Smooth muscle cell (in vitro differentiated cells): ENCODE measurements around the gene BDKRB1. TPM values are rescaled to one million over a fixed set of nuclear protein-coding genes. Genes with fewer than 3 reads are reported as not detected.

Experiments used
- DNase-seq: peaks from one replicate; lab custom pipeline; 2025; ENCODE audit not compliant: unreplicated experiment; lab: John Stamatoyannopoulos, UW
- H2AFZ ChIP-seq: fragments of 200-600 bp; sonication (generic); 2 replicates; pipeline ENCODE4 v1.6.0; 2016; ENCODE audit warnings: antibody characterized with exemption, low read depth, mild to moderate bottlenecking
- H3F3A ChIP-seq: fragments of 200-600 bp; sonication (generic); 2 replicates; pipeline ENCODE4 v1.6.0; 2017; ENCODE audit warnings: antibody characterized with exemption, low read depth
- H3K27ac ChIP-seq: fragments of 200-600 bp; sonication (generic); 2 replicates; pipeline ENCODE4 v1.5.1; 2016; ENCODE audit warnings: low read depth, mild to moderate bottlenecking
- H3K27me3 ChIP-seq: fragments of 200-600 bp; sonication (generic); 2 replicates; pipeline ENCODE4 v1.6.1; 2016; ENCODE audit warnings: low read depth, mild to moderate bottlenecking
- H3K36me3 ChIP-seq: fragments of 200-600 bp; sonication (generic); 2 replicates; pipeline ENCODE4 v1.5.1; 2016; ENCODE audit warnings: low read depth
- H3K4me1 ChIP-seq: fragments of 200-600 bp; sonication (generic); 2 replicates; pipeline ENCODE4 v1.5.1; 2016; ENCODE audit warnings: low read depth
- H3K4me2 ChIP-seq: fragments of 200-600 bp; sonication (generic); 2 replicates; pipeline ENCODE4 v1.6.0; 2016; ENCODE audit warnings: mild to moderate bottlenecking
- H3K4me3 ChIP-seq: fragments of 200-600 bp; sonication (generic); 2 replicates; pipeline ENCODE4 v1.5.1; 2016; ENCODE audit warnings: mild to moderate bottlenecking
- H3K79me2 ChIP-seq: fragments of 200-600 bp; sonication (generic); 2 replicates; pipeline ENCODE4 v1.6.0; 2016; ENCODE audit warnings: low read depth, mild to moderate bottlenecking
- H3K9ac ChIP-seq: fragments of 200-600 bp; sonication (generic); 2 replicates; pipeline ENCODE4 v1.6.0; 2016; ENCODE audit warnings: low read depth
- H3K9me3 ChIP-seq: fragments of 200-600 bp; sonication (generic); replicated peaks from 2 replicates; pipeline ENCODE4 v1.5.1; 2016; ENCODE audit warnings: low read depth
- H4K20me1 ChIP-seq: fragments of 200-600 bp; sonication (generic); 2 replicates; pipeline ENCODE4 v1.6.0; 2016; ENCODE audit warnings: low read depth
- CTCF ChIP-seq: fragments of 200-600 bp; sonication (generic); IDR thresholded peaks from 2 replicates; pipeline ENCODE4 v1.5.1; 2017; ENCODE audit warnings: borderline replicate concordance, mild to moderate bottlenecking, antibody characterized with exemption; ENCODE audit not compliant: insufficient read depth, poor library complexity, severe bottlenecking
- WGBS: methylation state at CpG from one replicate; pipeline ENCODE4 v1.1.7; 2016; ENCODE audit warnings: low lambda C conversion rate; 5-methylcytosine and 5-hydroxymethylcytosine counted together
- polyA plus RNA-seq: library from polyadenylated mRNA; unstranded; fragments of >200 nt; fragmentation: Nextera tagmentation; extraction: Ambion mirVana; gene quantifications from 2 replicates; pipeline ENCODE4 v1.2.1, GENCODE V29; 2016
- small RNA-seq: library from RNA; depleted of rRNA; stranded (forward); fragments of <200 nt; gene quantifications from one replicate; pipeline ENCODE3, GENCODE V24; 2014
- total RNA-seq: library from RNA; depleted of rRNA; stranded (reverse); fragments of >200 nt; gene quantifications from 2 replicates; pipeline ENCODE4 v1.2.3, GENCODE V29; 2014

BDKRB1 gene
- total and polyA plus RNA-seq, 2 experiments from 2014 or later: 28.2 to 29.3 TPM

- no peak for TF ChIP-seq CTCF
- DNase-seq: no peak
These were observed 53.9 kb downstream of the BDKRB1 start for GRCh38 chr14:96309896-96310330.

GRCh38 chr14:96310906-96311305 lies 54.9 kb downstream of the BDKRB1 start:
- Histone ChIP-seq H3K36me3 (peaks cover 11% of the 10 kb centered on the region), H3K27ac (no peak overlapping the region), H3K79me2 (no peaks in the 10 kb centered on the region), H4K20me1 (no peaks in the 10 kb centered on the region), H3F3A (no peaks in the 10 kb centered on the region), H2AFZ (no peak overlapping the region), H3K9ac (no peak overlapping the region), H3K4me3 (no peak overlapping the region), H3K27me3 (no peaks in the 10 kb centered on the region), H3K9me3 (no peaks in the 10 kb centered on the region), H3K4me1 (no peaks in the 10 kb centered on the region), H3K4me2 (no peak overlapping the region)
- WGBS: 92% methylated on average over 6 of the region's 6 CpGs
- DNase-seq: no peak
- TF ChIP-seq CTCF: no peak

More at GRCh38 chr14:96309896-96310330, 53.9 kb downstream of the BDKRB1 start:
- H3K4me1 ChIP-seq: no peaks in the 10 kb centered on the region
- no peaks in the 10 kb centered on the region for H4K20me1 ChIP-seq
- H3K9me3 ChIP-seq: no peaks in the 10 kb centered on the region
- no peaks in the 10 kb centered on the region for H3F3A ChIP-seq
- no peaks in the 10 kb centered on the region for H3K27me3 ChIP-seq
- H3K9ac ChIP-seq: no peak overlapping the region
- H3K4me2 ChIP-seq: no peak overlapping the region
- H3K27ac ChIP-seq: no peak overlapping the region
- H3K4me3 ChIP-seq: no peak overlapping the region
- H2AFZ ChIP-seq: no peak overlapping the region
- H3K36me3 ChIP-seq: peaks cover 9% of the 10 kb centered on the region
- H3K79me2 ChIP-seq: no peaks in the 10 kb centered on the region
- 89% methylated on average over 5 of the region's 5 CpGs for WGBS

Small RNAs within 50 kb of the gene (small RNA-seq; reads per million reads assigned to genes)
- not detected for gene CKS1BP1

Other genes starting within 250 kb of the BDKRB1 start
- gene C14orf132, start 216.8 kb upstream of the BDKRB1 start, total RNA-seq: 35.5 and 36.3 TPM in 2 replicates
- gene C14orf132, start 216.8 kb upstream of the BDKRB1 start, polyA plus RNA-seq: 23.9 and 38.0 TPM in 2 replicates
- gene BDKRB2, start 51.4 kb upstream of the BDKRB1 start, total RNA-seq: 12.2 and 16.9 TPM in 2 replicates
- 10.4 and 16.6 TPM in 2 replicates for gene BDKRB2, start 51.4 kb upstream of the BDKRB1 start, polyA plus RNA-seq
- gene ATG2B, start 107.1 kb downstream of the BDKRB1 start, total RNA-seq: 21.5 and 22.3 TPM in 2 replicates
- gene ATG2B, start 107.1 kb downstream of the BDKRB1 start, polyA plus RNA-seq: 1.5 and 1.9 TPM in 2 replicates
- 35.2 and 46.6 TPM in 2 replicates for gene GSKIP, start 107.3 kb downstream of the BDKRB1 start, total RNA-seq
- gene GSKIP, start 107.3 kb downstream of the BDKRB1 start, polyA plus RNA-seq: 19.7 and 21.2 TPM in 2 replicates
- gene AK7, start 135.9 kb downstream of the BDKRB1 start, total RNA-seq: 4.9 and 5.1 TPM in 2 replicates
- gene AK7, start 135.9 kb downstream of the BDKRB1 start, polyA plus RNA-seq: 2.3 and 3.5 TPM in 2 replicates
- 137 and 140 TPM in 2 replicates for gene PAPOLA, start 246.2 kb downstream of the BDKRB1 start, total RNA-seq
- gene PAPOLA, start 246.2 kb downstream of the BDKRB1 start, polyA plus RNA-seq: 109 and 119 TPM in 2 replicates